PC-3 (cell line): ENCODE data around the gene RPS8. TPM values are rescaled to one million over a fixed set of nuclear protein-coding genes. Genes with fewer than 3 reads are reported as not detected.

ENCODE experiments used
- ATAC-seq: fragments of 200-7000 bp; cut with Tn5 transposase; 2 replicates; pipeline ENCODE4 v1.9.1; 2020; ENCODE audit warnings: mild to moderate bottlenecking, moderate library complexity
- BruUV-seq: library from RNA; stranded (reverse); fragments of 400-500 nt; replicated peaks from 2 replicates; lab custom pipeline; 2021; lab: Mats Ljungman, UMichigan
- CTCF ChIA-PET: fragments of 300-600 bp; sonication (Branson Sonifier 250); formaldehyde crosslinking; loops from one replicate; lab custom pipeline; 2022; ENCODE audit warnings: antibody characterized with exemption; lab: Charles Lee
- POLR2A ChIA-PET: fragments of 300-600 bp; sonication (Branson Sonifier 250); formaldehyde crosslinking; loops from one replicate; lab custom pipeline; 2022; ENCODE audit warnings: antibody characterized with exemption; ENCODE audit not compliant: unreplicated experiment; lab: Charles Lee
- DNase-seq: peaks from one replicate; pipeline ENCODE4 v3.0.0-alpha.2; 2015
- H2AFZ ChIP-seq: fragments of 300-600 bp; sonication (generic); 2 replicates; pipeline ENCODE4 v1.6.0; 2016; ENCODE audit warnings: antibody characterized with exemption, low read length
- H3F3A ChIP-seq: fragments of 300-600 bp; sonication (generic); one replicate; pipeline ENCODE4 v1.6.0; 2017; ENCODE audit warnings: antibody characterized with exemption, low read length, control low read depth, mild to moderate bottlenecking; ENCODE audit not compliant: unreplicated experiment
- H3K27ac ChIP-seq: fragments of 300-600 bp; sonication (generic); 2 replicates; pipeline ENCODE4 v1.5.1; 2016; ENCODE audit warnings: mild to moderate bottlenecking, low read length
- H3K27me3 ChIP-seq: fragments of 300-600 bp; sonication (generic); 2 replicates; pipeline ENCODE4 v1.6.1; 2016; ENCODE audit warnings: low read length, mixed read lengths
- H3K36me3 ChIP-seq: fragments of 300-600 bp; sonication (generic); 2 replicates; pipeline ENCODE4 v1.6.1; 2016; ENCODE audit warnings: low read depth, mixed run types, low read length, mixed read lengths
- H3K4me1 ChIP-seq: fragments of 300-600 bp; sonication (generic); 2 replicates; pipeline ENCODE4 v1.5.1; 2016; ENCODE audit warnings: low read length; ENCODE audit not compliant: insufficient read depth
- H3K4me2 ChIP-seq: fragments of 300-600 bp; sonication (generic); 2 replicates; pipeline ENCODE4 v1.6.0; 2016; ENCODE audit warnings: low read length
- H3K4me3 ChIP-seq: fragments of 300-600 bp; sonication (generic); 2 replicates; pipeline ENCODE4 v1.5.1; 2016; ENCODE audit warnings: mild to moderate bottlenecking, low read length, mixed read lengths
- H3K79me2 ChIP-seq: fragments of 300-600 bp; sonication (generic); 2 replicates; pipeline ENCODE4 v1.6.1; 2017; ENCODE audit warnings: low read length, mixed read lengths
- H3K9ac ChIP-seq: fragments of 300-600 bp; sonication (generic); 2 replicates; pipeline ENCODE4 v1.6.0; 2016; ENCODE audit warnings: mild to moderate bottlenecking, low read length
- H3K9me2 ChIP-seq: fragments of 300-600 bp; sonication (generic); replicated peaks from 2 replicates; pipeline ENCODE4 v1.6.1; 2016; ENCODE audit warnings: mixed run types, low read length, mixed read lengths
- H3K9me3 ChIP-seq: fragments of 300-600 bp; sonication (generic); 2 replicates; pipeline ENCODE4 v1.6.1; 2016; ENCODE audit warnings: low read length, mixed read lengths
- H4K20me1 ChIP-seq: fragments of 300-600 bp; sonication (generic); 2 replicates; pipeline ENCODE4 v1.6.1; 2016; ENCODE audit warnings: low read length, mixed read lengths
- CTCF ChIP-seq: fragments of 300-600 bp; sonication (generic); conservative IDR thresholded peaks from 2 replicates; pipeline ENCODE4 v1.5.1; 2017; ENCODE audit warnings: antibody characterized with exemption, low read depth, mild to moderate bottlenecking, low read length
- EZH2 ChIP-seq: fragments of 300-600 bp; sonication (generic); IDR thresholded peaks from one replicate; pipeline ENCODE4 v1.6.1; 2017; ENCODE audit warnings: antibody characterized with exemption, mild to moderate bottlenecking, low read length; ENCODE audit not compliant: unreplicated experiment
- EZH2phosphoT487 ChIP-seq: fragments of 300-600 bp; sonication (generic); IDR thresholded peaks from 2 replicates; pipeline ENCODE4 v1.6.1; 2018; ENCODE audit warnings: mild to moderate bottlenecking, antibody characterized with exemption, low read length, borderline replicate concordance
- intact Hi-C: fragments of 100-400 bp; cut with micrococcal nuclease; formaldehyde crosslinking; loops from 2 replicates; pipeline ENCODE4 v1.9.0; 2023
- total RNA-seq: library from RNA; depleted of rRNA; stranded (reverse); fragments of >200 nt; gene quantifications from 2 replicates; pipeline ENCODE4 v1.2.3, GENCODE V29; 2014

RPS8 gene
- total RNA-seq, 1 experiment from 2014 or later = 1,663 TPM

GRCh38 chr1:44799770-44800584 is 24.6 kb downstream of the RPS8 start, which contains the start of gene PLK3:
TSS of gene PLK3 (plus strand) at chr1:44800377. CDS start at chr1:44800464, 87 bp downstream.
- Histone ChIP-seq H3K4me2 (peak within 1 kb of the TSS; percentile 100), H3K4me3 (peak within 1 kb of the TSS; percentile 98), H3K79me2 (peaks cover 22% of the 10 kb centered on the region), H3K27ac (peak within 1 kb of the TSS; percentile 77), H2AFZ (peak within 1 kb of the TSS; percentile 80), H3K4me1 (peaks cover 16% of the 10 kb centered on the region), H3K36me3 (peaks cover 4% of the 10 kb centered on the region; the same call in 1 of the 2 replicates), H3K9me2 (no peaks in the 10 kb centered on the region), H3K27me3 (no peaks in the 10 kb centered on the region), H4K20me1 (peaks cover 12% of the 10 kb centered on the region), H3F3A (no peaks in the 10 kb centered on the region), H3K9ac (peak within 1 kb of the TSS; percentile 94), H3K9me3 (no peaks in the 10 kb centered on the region)
- TSS peak; percentile 83 for BruUV-seq
- ChIA-PET CTCF (interaction anchor here (0.6 to 1.0 kb wide), 5 partner anchors 9 to 621 kb away, joined by 3 to 13 read pairs (median 5); no protein-coding TSS in a partner anchor), POLR2A (interaction anchor here (0.5 to 1.0 kb wide), 15 partner anchors 8 to 1432 kb away, joined by 3 to 15 read pairs (median 4); partner anchors contain the start of genes BTBD19, ELOVL1, RNU5D-1 and RPS8)
- peak; percentile 83 for TF ChIP-seq CTCF
- no peak for TF ChIP-seq EZH2phosphoT487
- ATAC-seq = peak; percentile 85
- DNase-seq = peak; percentile 96
- intact Hi-C loops = no loop called here

DNA sequence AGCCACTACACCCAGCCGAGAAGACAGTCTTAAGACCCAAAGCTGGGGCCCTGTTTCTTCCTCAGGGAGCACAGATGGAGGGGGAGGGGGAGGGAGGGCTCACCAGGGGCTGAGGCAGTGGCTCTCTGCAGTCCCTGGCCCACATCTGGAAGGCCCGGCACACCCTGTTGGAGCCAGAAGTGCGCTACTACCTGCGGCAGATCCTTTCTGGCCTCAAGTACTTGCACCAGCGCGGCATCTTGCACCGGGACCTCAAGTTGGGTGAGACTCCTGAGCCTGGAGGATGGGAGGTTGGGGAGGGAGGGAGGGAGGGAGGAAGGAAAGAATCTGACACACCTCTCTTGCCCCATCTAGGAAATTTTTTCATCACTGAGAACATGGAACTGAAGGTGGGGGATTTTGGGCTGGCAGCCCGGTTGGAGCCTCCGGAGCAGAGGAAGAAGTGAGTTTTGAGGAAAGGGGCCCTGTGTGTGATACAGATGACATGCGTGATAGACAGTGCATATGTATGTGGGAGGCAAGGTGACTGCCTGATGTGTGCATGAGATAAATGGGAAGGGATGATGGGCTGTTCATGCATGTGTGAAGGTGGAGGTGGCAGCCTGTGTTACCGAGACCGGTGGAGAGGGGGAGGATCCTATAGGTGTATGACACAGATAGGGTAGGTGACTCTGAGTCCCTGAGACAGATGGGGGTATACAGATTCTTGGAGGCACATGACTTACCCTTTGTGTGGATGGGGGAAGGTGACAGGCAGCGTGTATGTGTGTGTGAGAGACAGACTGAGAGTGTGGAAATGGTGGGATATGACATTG is 26.4 kb downstream of the RPS8 start:
- Histone ChIP-seq H3K9me2 (no peaks in the 10 kb centered on the region), H3K9ac (no peak overlapping the region), H3K36me3 (peaks cover 7% of the 10 kb centered on the region; the same call in 1 of the 2 replicates), H3K27ac (no peak overlapping the region), H3F3A (peaks cover 3% of the 10 kb centered on the region), H3K79me2 (peaks cover 22% of the 10 kb centered on the region), H2AFZ (no peak overlapping the region), H3K27me3 (no peaks in the 10 kb centered on the region), H3K4me2 (peak overlapping the region; percentile 100), H3K4me3 (peak overlapping the region; percentile 98), H3K4me1 (peaks cover 21% of the 10 kb centered on the region), H3K9me3 (no peaks in the 10 kb centered on the region), H4K20me1 (peaks cover 12% of the 10 kb centered on the region)
- ChIA-PET POLR2A (interaction anchor here (0.7 kb wide), 1 partner anchor 1151 kb away, joined by 17 read pairs; no protein-coding TSS in a partner anchor), CTCF (interaction anchor here (0.6 kb wide), 1 partner anchor 210 kb away, joined by 3 read pairs; the partner anchor contains the start of gene UROD)
- TF ChIP-seq CTCF (no peak), EZH2phosphoT487 (no peak), EZH2 (no peak)
- no peak for ATAC-seq
- BruUV-seq = no TSS peak
- DNase-seq = no peak
- intact Hi-C loops = no loop called here
